Raji (cell line): Measurements from ENCODE around the gene PANX1.

ENCODE experiments used
- POLR2A ChIP-seq: IDR thresholded peaks from 2 replicates; pipeline ENCODE4 v1.6.1; 2011; ENCODE audit warnings: low read depth, low read length, control low read depth; ENCODE audit not compliant: insufficient read depth

The PANX1 gene

GRCh38 chr11:94141511-94142307 is 13.1 kb downstream of the PANX1 start:
- no peak for TF ChIP-seq POLR2A

GRCh38 chr11:94142308-94143281 is 14.0 kb downstream of the PANX1 start:
- no peak for TF ChIP-seq POLR2A

- TF ChIP-seq POLR2A, result no peak
These were observed 15.6 kb downstream of the PANX1 start for GRCh38 chr11:94144216-94144615.

- TF ChIP-seq POLR2A, result no peak
These were observed 16.0 kb downstream of the PANX1 start for GRCh38 chr11:94144664-94145063.

- TF ChIP-seq POLR2A, result no peak
These were observed 16.8 kb downstream of the PANX1 start for GRCh38 chr11:94145431-94145830.

- no peak for TF ChIP-seq POLR2A
These were observed 17.3 kb downstream of the PANX1 start for GRCh38 chr11:94145916-94146315.

GRCh38 chr11:94147433-94147845 is 18.8 kb downstream of the PANX1 start:
- TF ChIP-seq POLR2A, result no peak

- no peak for TF ChIP-seq POLR2A
These were observed 19.5 kb downstream of the PANX1 start for GRCh38 chr11:94148189-94148588.

- no peak for TF ChIP-seq POLR2A
These were observed 20.9 kb downstream of the PANX1 start for GRCh38 chr11:94149431-94150017.

- TF ChIP-seq POLR2A, result no peak
These were observed 21.4 kb downstream of the PANX1 start for GRCh38 chr11:94150056-94150455.

- TF ChIP-seq POLR2A, result no peak
These were observed 22.4 kb downstream of the PANX1 start for GRCh38 chr11:94150704-94151685.

- no peak for TF ChIP-seq POLR2A
These were observed 23.4 kb downstream of the PANX1 start for GRCh38 chr11:94151903-94152677.

GRCh38 chr11:94152678-94153065 is 24.0 kb downstream of the PANX1 start:
- no peak for TF ChIP-seq POLR2A

- TF ChIP-seq POLR2A, result no peak
These were observed 24.7 kb downstream of the PANX1 start for GRCh38 chr11:94153320-94153719.
